Measurements from ENCODE around the gene PPP3CB. TPM values are rescaled to one million over a fixed set of nuclear protein-coding genes. Genes with fewer than 3 reads are reported as not detected.

PPP3CB gene
- total RNA-seq, 1 experiment from 2014 or later, result 43.8 TPM

DNA sequence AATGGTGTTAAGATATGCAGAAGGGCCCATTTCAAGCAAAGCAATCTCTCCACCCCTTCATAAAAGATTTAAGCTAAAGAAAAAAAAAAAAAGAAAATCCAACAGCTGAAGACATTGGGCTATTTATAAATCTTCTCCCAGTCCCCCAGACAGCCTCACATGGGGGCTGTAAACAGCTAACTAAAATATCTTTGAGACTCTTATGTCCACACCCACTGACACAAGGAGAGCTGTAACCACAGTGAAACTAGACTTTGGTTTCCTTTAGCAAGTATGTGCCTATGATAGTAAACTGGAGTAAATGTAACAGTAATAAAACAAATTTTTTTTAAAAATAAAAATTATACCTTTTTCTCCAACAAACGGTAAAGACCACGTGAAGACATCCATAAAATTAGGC, 28.6 kb downstream of the PPP3CB start:
- H3K9me3 ChIP-seq (ENCODE audit: low read length), result no peaks in the 10 kb centered on the region
- no peaks in the 10 kb centered on the region for H3K27me3 ChIP-seq (ENCODE audit: low read length)
- ChIA-PET CTCF (no interaction called here), POLR2A (ENCODE audit: unreplicated experiment) (no interaction called here)
- H3F3A ChIP-seq (ENCODE audit: low read length, unreplicated experiment), result no peaks in the 10 kb centered on the region
- H3K4me2 ChIP-seq (ENCODE audit: low read length), result no peak overlapping the region
- H3K9me2 ChIP-seq (replicated peaks; ENCODE audit: low read length), result no peaks in the 10 kb centered on the region
- H3K27ac ChIP-seq (ENCODE audit: low read length), result no peak overlapping the region
- TF ChIP-seq EZH2phosphoT487 (IDR thresholded peaks at IDR 0.05; ENCODE audit: borderline replicate concordance, low read length) (no peak; the same call in 1 of the 2 replicates), EZH2 (IDR thresholded peaks at IDR 0.05; ENCODE audit: low read length, unreplicated experiment) (no peak)
- TF ChIP-seq, protein P1, sequence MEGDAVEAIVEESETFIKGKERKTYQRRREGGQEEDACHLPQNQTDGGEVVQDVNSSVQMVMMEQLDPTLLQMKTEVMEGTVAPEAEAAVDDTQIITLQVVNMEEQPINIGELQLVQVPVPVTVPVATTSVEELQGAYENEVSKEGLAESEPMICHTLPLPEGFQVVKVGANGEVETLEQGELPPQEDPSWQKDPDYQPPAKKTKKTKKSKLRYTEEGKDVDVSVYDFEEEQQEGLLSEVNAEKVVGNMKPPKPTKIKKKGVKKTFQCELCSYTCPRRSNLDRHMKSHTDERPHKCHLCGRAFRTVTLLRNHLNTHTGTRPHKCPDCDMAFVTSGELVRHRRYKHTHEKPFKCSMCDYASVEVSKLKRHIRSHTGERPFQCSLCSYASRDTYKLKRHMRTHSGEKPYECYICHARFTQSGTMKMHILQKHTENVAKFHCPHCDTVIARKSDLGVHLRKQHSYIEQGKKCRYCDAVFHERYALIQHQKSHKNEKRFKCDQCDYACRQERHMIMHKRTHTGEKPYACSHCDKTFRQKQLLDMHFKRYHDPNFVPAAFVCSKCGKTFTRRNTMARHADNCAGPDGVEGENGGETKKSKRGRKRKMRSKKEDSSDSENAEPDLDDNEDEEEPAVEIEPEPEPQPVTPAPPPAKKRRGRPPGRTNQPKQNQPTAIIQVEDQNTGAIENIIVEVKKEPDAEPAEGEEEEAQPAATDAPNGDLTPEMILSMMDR (conservative IDR thresholded peaks at IDR 0.05; ENCODE audit: low read depth, low read length), result no peak
- H4K20me1 ChIP-seq (ENCODE audit: low read length), result no peaks in the 10 kb centered on the region
- BruUV-seq (replicated peaks), result no TSS peak
- H3K4me3 ChIP-seq (ENCODE audit: low read length), result no peak overlapping the region
- H3K79me2 ChIP-seq (ENCODE audit: low read length), result no peaks in the 10 kb centered on the region
- H3K9ac ChIP-seq (ENCODE audit: low read length), result no peak overlapping the region
- H3K4me1 ChIP-seq (ENCODE audit: insufficient read depth, low read length), result no peaks in the 10 kb centered on the region
- intact Hi-C loops (cut with micrococcal nuclease), result no loop called here
- no peak for ATAC-seq
- H2AFZ ChIP-seq (ENCODE audit: low read length), result no peak overlapping the region
- DNase-seq, result no peak
- H3K36me3 ChIP-seq (ENCODE audit: low read depth, low read length), result peaks cover 38% of the 10 kb centered on the region; the same call in 1 of the 2 replicates

DNA sequence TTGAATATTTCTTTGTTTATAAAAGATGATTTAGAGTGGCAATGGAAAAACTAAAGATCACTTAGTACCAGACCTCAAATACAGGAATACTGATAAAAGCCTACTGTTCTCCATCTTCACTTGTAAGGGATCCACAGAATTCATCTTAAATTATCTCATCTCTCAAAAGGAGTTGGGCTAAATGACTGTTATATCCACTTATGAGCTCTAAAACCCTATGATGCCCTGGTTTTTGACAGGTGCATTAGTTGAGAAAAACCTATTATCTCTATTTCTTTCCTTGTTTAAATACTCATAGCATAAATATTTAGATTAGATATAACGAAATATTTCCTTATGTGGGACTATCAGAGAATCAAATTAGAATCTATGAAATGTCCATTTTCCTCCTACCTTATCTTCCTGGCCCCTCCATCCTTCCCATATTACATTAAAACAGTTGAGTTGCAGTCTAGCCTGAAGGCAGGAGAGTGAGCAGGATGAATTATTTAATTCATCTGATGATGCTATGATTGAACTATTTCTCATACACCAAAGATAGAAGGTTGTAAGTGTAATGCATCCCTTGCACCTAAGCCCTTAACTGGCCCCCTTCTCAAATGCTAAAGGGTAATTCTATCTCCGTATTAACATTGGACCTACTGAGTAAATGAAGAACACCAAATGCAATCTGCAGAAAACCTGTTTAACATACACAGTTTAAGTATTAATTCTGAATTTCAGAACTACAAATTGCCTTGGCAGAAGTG, 29.7 kb downstream of the PPP3CB start:
- no peaks in the 10 kb centered on the region for H3F3A ChIP-seq (ENCODE audit: low read length, unreplicated experiment)
- intact Hi-C loops (cut with micrococcal nuclease), result no loop called here
- H3K9me3 ChIP-seq (ENCODE audit: low read length), result no peaks in the 10 kb centered on the region
- peaks cover 33% of the 10 kb centered on the region; the same call in 1 of the 2 replicates for H3K36me3 ChIP-seq (ENCODE audit: low read depth, low read length)
- no peak overlapping the region for H3K4me3 ChIP-seq (ENCODE audit: low read length)
- no peaks in the 10 kb centered on the region for H3K27me3 ChIP-seq (ENCODE audit: low read length)
- no peak overlapping the region for H3K27ac ChIP-seq (ENCODE audit: low read length)
- CTCF ChIA-PET, result no interaction called here
- no peaks in the 10 kb centered on the region for H4K20me1 ChIP-seq (ENCODE audit: low read length)
- H3K79me2 ChIP-seq (ENCODE audit: low read length), result no peaks in the 10 kb centered on the region
- TF ChIP-seq EZH2phosphoT487 (IDR thresholded peaks at IDR 0.05; ENCODE audit: borderline replicate concordance, low read length) (no peak), EZH2 (IDR thresholded peaks at IDR 0.05; ENCODE audit: low read length, unreplicated experiment) (no peak)
- TF ChIP-seq, protein P1 (conservative IDR thresholded peaks at IDR 0.05; ENCODE audit: low read depth, low read length), result no peak
- DNase-seq (no peak), ATAC-seq (no peak)
- no peak overlapping the region for H3K9ac ChIP-seq (ENCODE audit: low read length)
- no peak overlapping the region for H2AFZ ChIP-seq (ENCODE audit: low read length)
- no peaks in the 10 kb centered on the region for H3K4me1 ChIP-seq (ENCODE audit: insufficient read depth, low read length)
- no TSS peak for BruUV-seq (replicated peaks)
- POLR2A ChIA-PET (ENCODE audit: unreplicated experiment), result no interaction called here
- H3K9me2 ChIP-seq (replicated peaks; ENCODE audit: low read length), result no peaks in the 10 kb centered on the region
- H3K4me2 ChIP-seq (ENCODE audit: low read length), result no peak overlapping the region

DNA sequence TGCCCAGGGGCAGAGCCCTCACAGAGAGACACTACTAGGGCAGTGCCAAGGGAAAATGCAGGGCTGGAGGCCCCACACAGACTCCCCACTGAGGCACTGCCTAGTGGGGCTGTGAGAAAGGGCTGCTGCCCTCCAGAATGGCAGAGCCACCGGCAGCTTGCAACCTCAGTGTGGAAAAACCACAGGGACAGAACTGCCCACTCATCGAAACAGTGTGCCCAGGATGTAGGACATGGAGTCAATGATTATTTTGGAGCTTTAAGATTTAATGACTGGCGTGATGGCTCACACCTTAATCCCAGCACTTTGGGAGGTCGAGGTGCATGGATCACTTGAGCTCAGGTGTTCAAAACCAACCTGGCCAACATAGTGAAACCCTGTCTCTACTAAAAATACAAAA, 34.9 kb downstream of the PPP3CB start:
- POLR2A ChIA-PET (ENCODE audit: unreplicated experiment), result no interaction called here
- CTCF ChIA-PET, result no interaction called here
- BruUV-seq (replicated peaks), result no TSS peak

More for the DNA sequence above, 34.9 kb downstream of the PPP3CB start:
- H3K9ac ChIP-seq (ENCODE audit: low read length), result no peak overlapping the region
- H4K20me1 ChIP-seq (ENCODE audit: low read length), result no peaks in the 10 kb centered on the region
- H2AFZ ChIP-seq (ENCODE audit: low read length), result no peak overlapping the region
- TF ChIP-seq EZH2 (IDR thresholded peaks at IDR 0.05; ENCODE audit: low read length, unreplicated experiment) (no peak), EZH2phosphoT487 (IDR thresholded peaks at IDR 0.05; ENCODE audit: borderline replicate concordance, low read length) (no peak)
- TF ChIP-seq, protein P1 (conservative IDR thresholded peaks at IDR 0.05; ENCODE audit: low read depth, low read length), result no peak
- H3K4me2 ChIP-seq (ENCODE audit: low read length), result no peak overlapping the region
- H3K9me2 ChIP-seq (replicated peaks; ENCODE audit: low read length), result no peaks in the 10 kb centered on the region
- H3F3A ChIP-seq (ENCODE audit: low read length, unreplicated experiment), result no peaks in the 10 kb centered on the region
- no peaks in the 10 kb centered on the region for H3K79me2 ChIP-seq (ENCODE audit: low read length)
- H3K27me3 ChIP-seq (ENCODE audit: low read length), result no peaks in the 10 kb centered on the region
- ATAC-seq (no peak), DNase-seq (no peak)
- H3K27ac ChIP-seq (ENCODE audit: low read length), result no peak overlapping the region
- intact Hi-C loops (cut with micrococcal nuclease), result no loop called here
- H3K9me3 ChIP-seq (ENCODE audit: low read length), result no peaks in the 10 kb centered on the region
- H3K36me3 ChIP-seq (ENCODE audit: low read depth, low read length), result peaks cover 8% of the 10 kb centered on the region; the same call in 1 of the 2 replicates
- no peak overlapping the region for H3K4me3 ChIP-seq (ENCODE audit: low read length)
- no peaks in the 10 kb centered on the region for H3K4me1 ChIP-seq (ENCODE audit: insufficient read depth, low read length)
